Breast epithelium (tissue), 3 donors: Measurements from ENCODE around the gene IRF2BP2.
A peak's percentile ranks its signal among the peaks of the same experiment; 100 is the strongest.

Experiments
- CTCF ChIP-seq, 3 donors: fragments of 450-650 bp; IDR thresholded peaks; one replicate each; pipeline ENCODE4 v1.5.1; 2016 to 2017; ENCODE audit warnings: antibody characterized with exemption in 3 of 3, mild to moderate bottlenecking in 3 of 3, moderate library complexity in 3 of 3
- POLR2A ChIP-seq: fragments of 450-650 bp; IDR thresholded peaks from one replicate; pipeline ENCODE4 v1.6.1; 2016; ENCODE audit warnings: antibody characterized with exemption, mild to moderate bottlenecking, moderate library complexity
- POLR2AphosphoS5 ChIP-seq, 3 donors: sonication (generic); formaldehyde crosslinking; IDR thresholded peaks; one replicate each; pipeline ENCODE4 v1.6.1; 2017; ENCODE audit warnings: antibody characterized with exemption in 3 of 3

DNA sequence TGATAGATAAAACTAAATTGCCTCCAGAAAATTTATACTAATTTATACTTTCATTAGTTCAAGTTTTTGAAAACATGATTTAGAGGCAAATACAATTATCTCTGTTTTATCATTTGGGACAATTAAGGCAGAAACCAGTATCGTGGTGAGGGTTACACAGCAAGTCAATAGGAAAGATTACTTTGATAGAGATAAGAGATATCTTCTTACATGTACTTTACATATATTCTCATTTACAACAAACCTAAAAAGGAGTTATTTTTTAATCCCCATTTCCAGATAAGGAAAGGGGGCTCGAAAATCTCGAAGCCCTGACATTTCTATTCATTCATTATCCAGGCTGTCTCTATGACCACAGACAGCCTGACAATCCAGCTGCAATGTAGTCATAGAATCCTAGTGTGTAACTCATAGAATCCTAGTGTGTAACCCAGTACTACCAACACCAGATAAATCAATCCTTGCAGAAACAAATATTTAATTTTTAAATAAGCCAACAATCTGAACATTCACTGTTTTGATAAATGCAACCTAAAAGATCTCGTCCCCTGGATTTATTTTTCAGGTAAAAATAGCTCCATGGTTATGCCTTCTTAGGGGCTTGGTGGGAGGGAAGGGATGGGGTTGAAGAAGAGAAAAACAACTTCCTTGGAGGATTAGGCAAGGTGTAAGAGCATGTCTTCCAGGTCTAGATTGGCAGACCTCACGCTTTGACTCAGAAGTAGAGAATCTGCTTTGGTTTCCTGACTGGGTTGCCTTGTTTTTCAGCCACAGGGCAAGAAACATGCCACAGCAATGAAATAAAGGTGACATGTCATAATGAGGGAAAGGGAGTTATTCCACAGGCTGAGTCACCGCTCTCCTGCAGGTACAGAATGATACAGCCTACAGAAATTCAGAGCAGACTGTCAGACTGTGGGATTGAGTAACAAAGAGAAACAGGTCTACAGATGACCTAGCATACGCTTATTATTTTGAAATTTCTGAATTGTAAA lies 45.6 kb downstream of the IRF2BP2 start:
- TF ChIP-seq CTCF (IDR thresholded peaks at IDR 0.05) (peak in 1 of 3 donors; percentile 33), POLR2A (no peak), POLR2AphosphoS5 (IDR thresholded peaks at IDR 0.05) (peak in 2 of 3 donors; percentile 75 to 80)
